NCI-H2029 (cell line): ENCODE data around the gene ACSBG1.
"Not testable (repeated sequence)": the region's sequence is repeated elsewhere in the genome, so short reads cannot be mapped to it uniquely, and the experiment has no call there.

Experiments
- DNase-seq: peaks from one replicate; lab custom pipeline; 2025; lab: John Stamatoyannopoulos, UW

Gene ACSBG1

DNA sequence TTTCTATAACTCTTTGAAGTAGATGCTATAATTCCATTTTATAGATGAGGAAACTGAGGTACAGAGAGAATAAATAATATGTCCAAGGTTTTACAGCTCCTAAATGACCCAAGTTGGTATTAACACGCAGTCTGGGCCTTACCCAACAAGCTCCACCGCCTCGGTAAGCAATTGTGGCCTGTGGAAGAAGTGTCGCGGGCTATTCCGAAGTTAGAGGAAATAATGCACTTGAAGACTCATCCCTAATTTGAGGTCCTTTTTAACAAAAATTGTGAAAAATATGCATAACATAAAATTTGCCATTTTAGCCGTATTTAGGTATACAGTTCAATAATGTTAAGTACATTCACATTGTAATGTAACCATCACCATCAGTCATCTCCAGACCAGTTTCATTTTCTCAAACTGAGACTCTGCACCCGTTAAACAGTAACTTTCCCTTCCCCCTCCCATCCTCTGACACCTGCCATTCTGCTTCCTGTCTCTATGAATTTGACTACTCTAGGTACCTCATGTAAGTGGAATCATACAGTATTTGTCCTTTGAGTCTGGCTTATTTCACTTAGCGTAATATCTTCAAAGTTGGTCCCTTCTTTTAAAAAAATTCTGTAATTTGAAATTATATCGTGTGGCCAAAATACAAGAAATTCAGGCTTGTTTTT lies 67.0 kb downstream of the ACSBG1 start:
- no peak for DNase-seq

DNA sequence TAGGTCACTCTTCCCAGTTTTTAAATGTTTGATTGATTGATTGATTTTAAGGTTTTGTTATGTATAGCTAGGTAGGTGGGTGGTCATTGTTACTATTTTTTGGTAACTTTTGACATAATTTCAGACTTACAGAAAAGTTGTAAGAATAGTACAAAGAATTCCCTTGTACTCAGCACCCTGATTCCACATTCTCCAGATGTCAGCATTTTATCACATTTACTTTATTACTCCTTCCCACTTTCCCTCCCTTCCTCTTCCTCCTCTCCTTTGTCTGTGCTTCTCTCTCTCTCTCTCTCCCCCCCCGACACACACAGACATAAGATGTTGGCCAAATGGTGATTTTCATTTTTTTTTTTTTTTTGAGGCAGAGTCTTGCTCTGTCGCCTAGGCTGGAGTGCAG lies 70.4 kb downstream of the ACSBG1 start:
- no peak for DNase-seq

DNA sequence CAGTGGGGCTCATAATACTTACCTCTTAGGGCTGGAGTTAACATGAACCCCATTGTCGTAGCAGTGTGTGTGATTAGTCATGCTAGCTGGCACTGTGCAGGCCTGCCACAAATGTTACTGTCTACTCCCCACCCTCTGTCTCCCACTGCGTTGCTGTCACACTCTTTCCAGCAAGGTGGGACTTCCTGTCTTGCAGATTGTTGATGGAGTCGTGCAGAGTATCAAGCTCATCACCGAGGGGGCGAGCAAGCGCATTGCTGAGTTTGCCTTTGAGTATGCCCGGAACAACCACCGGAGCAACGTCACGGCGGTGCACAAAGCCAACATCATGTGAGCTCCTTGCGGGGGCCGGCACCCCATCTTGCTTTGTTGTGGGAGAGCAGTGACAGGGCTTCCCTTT lies 72.3 kb downstream of the ACSBG1 start:
- DNase-seq: no peak

DNA sequence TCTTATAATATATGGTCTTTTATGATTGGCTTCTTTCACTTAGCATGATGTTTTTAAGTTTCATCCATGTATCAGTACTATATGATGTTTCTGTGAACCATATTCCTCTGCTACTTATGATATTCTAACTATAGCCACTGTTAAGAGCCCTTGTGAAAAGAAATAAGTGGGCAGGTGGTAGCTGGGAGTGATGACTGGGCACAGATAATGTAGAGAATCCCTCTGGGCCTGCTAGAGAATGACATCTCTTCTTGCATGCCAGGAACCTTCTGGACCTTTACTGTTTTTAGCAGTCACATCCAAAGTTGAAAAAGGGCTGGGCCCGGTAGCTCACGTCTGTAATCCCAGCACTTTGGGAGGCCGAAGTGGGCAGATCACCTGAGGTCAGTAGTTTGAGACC lies 75.0 kb downstream of the ACSBG1 start:
- no peak for DNase-seq

DNA sequence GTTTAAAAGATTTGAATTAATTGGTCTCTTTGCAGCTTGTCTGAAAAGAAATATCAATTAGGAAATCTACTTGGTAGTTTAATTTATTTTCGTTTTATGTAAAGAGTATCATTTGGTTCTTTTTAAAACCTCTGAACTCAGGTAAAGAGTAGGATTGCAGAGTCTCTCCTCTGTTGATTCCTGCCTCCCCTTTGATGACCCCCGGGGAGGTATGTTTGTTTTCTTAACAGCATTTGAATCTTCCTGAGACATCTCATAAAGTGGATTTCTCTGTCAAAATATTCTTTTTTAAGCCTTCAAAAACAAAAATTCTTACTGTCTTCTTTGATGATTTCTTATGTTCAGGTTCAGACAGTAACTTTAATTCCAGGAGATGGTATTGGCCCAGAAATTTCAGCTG lies 77.2 kb downstream of the ACSBG1 start:
- no peak for DNase-seq

DNA sequence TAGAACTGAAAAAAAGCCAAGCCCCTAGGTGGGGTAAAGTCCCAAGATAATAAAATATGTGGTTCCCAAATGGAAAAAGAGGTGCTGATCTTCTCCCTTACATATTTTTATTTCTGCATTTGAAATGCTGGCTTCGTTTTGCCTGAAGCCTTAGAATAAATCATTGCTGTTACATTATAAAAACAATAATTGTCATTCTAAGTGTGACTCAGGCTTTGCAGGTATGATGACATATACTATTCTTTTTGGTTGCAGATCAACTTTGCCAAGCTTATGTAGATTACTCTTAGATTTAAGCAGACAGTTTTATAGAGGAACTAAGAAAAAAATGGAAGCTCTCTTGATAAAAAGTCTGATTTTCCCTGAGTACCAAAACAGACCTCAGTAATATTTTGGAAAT lies 77.7 kb downstream of the ACSBG1 start:
- DNase-seq: no peak

DNA sequence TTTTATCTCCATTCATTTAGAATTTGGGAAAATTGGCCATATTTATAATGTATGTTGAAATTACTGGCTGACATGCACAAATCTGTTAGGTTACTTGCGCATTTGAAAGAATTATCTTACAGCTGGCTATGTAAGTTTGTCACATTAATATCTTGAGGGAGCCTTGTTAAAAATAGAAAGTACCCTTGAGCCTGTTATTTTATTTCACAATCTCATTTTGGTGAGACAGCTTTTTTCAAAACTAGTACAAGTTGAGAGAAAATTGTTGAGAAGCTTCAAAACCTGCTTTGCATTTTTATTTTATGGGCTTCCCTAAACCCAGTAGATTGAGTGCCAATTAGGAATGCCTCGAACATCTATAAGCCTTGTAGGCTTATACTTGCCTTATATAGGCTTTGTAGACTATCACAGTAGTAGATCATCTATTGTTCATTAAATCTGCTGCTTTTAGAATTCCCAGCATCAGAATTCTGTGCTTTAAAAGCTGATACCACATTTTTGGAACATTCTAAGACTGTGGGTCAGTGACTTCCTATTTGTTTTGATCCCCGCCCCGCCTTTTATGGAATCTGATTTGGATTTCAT lies 78.9 kb downstream of the ACSBG1 start:
- DNase-seq: no peak

DNA sequence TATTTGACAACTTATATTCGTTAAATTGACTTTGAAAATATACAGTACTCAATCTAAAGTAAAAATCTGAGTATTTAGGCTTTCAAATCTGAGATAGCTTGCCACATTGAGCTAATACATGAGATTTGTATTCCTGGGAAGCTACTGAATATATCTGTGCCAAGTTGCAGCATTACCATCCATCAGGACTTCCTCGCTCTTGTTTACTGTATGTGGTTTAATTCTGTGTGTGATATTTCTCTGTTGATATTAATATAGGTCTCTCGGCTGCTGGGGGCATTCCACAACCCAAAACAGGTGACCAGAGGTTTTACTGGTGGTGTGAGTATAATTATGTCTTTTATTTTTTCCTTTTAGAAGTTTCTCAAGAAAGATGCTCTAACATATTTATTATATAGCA lies 79.4 kb downstream of the ACSBG1 start:
- no peak for DNase-seq

DNA sequence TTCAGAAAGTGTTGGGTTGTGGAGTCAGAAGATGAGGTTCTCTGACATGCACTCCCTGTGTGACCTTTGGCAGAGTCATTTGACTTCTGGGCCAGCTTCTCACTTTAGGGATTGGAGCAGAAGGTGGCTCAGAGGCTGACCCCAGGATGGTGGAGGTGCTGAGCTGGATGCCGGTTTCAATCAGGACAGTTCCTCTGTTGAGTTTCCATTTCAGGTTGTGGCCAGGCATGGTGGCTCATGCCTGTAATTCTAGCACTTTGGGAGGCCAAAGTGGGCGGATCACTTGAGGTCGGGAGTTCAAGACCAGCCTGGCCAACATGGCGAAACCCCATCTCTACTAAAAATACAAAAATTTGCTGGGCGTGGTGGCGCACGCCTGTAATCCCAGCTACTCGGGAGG lies 83.3 kb downstream of the ACSBG1 start:
- not testable (repeated sequence) for DNase-seq

DNA sequence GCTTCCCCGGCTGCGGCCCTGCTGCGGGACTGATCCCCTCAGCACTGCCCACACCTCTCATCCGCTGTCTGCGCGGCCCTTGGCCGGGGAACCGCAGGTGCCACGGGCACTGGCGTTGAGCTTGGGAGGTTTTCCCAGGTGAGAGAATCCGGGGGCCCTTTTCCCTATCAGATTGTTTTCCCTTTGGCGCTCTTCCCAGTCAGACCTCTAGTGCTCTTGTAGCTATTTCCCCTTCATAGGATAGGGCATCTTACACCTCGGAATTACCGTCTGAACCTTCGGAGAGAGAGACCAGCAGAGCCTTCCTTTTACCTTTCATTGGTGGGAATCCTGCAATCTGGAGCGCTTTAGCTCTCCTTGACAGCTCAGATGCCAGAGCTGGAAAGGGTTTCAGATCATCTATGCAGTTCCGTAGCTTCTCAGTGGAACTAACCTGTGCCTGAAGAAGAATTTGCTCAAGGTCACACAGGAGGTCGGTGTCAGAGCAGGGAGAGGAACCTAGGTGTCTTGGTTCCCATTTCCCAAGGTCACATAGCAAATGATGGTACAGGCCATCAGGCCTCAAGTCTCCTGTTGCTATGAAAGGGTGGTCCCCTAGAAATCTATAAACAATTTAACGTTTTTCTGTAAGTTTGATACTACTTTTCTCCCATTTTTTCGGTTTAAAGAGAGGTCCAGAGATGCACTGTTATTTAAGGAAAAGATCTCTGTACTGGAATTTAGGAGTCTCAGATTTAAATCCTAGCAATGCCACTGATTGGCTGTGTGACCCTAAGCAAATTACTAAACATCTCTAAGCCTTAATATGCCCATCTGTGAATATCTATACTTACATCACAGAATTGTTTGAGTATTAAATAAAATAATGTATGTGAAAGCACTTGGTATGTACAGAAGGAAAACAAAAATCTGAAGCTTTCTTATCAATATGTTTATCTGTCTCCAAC lies 84.3 kb downstream of the ACSBG1 start:
- DNase-seq: peak; percentile 66

DNA sequence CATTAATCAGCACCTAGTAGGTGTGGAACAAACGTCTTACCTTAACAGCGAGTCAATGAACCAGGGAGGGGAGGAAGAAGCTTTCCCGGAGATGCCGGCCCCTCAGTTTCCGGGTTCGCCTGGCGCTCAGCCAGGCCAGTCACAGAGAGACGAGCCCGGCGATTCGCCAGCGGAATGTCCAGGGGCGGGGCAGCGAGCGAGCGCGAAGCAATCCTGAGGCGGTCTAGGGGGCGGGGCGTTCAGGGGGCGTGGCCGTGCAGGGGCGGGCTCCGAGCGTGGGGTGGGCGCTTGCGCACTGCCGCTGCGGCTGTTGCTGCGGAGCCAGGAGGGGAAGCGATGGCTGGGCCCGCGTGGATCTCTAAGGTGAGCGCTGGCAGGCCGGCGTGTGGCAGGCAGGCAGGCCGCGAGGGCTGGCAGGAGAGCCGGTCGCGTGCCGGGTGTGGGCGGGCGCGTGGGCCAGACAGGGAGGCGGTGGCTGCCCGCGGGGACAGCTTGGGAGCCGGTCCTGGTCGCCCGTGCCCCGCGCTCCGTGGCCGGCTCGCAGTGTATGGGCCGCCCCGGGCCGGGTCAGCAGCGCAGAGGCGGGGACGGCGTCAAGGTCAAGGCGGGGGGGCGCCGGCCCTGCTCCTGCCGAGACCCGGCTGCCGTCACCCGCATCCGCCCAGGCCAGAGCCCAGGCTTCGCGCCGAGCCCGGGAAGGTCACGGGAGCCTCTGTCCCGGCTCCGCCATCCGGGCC lies 85.1 kb downstream of the ACSBG1 start, which contains the start of gene IDH3A:
Gene IDH3A, plus strand, starts transcription at position 295 of the 737 bp plus-strand sequence. Its CDS starts 42 bp downstream, at position 337.
- DNase-seq: peak; percentile 83

DNA sequence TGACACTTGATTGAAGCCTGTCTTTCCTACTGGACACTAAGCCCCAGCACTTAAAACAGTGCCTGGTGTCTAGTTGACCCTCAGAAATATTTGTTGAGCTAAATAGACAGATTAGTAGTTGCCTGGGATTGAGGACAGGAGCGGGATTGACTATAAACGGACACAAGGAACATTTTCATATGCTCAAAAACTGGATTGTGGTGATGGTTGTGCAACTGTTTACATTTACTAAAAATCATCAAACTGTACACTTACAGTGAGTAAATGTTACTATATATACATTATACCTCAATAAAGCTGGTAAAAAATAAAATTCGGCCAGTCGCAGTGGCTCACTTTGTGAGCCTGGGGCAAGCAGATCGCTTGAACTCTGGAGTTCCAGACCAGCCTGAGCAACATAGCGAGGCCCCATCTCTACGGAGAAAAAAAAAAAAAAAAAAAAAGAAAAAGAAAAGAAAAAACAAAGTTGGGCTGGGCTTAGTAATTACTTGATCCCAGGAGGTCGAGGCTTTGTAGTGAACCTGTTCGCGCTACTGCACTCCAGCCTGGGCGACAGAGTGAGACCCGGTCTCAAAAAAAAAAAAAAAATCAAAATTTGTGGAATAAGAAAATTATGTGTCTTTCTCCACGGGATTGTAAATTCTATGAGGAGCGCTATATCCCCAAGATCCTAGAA lies 85.8 kb downstream of the ACSBG1 start:
- no peak for DNase-seq

DNA sequence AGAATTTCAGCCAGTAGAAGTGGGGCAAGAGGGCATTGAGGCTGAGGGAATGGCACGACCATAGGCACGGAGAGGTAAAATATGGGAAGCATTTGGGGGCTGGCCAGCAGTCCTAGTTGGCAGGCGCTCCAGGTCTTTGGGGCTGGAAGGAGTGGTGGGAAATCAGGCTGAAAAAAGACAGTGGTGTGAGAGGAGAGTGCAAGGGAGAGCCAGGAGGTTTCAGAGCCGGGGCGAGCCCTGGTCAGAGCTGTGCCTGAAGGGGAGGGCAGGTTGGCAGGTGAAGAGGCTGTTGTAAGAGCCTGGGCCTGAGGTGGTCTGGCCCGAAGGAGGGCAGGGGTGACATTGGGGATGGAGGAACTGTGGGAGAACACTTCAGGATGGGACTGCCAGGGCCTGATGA lies 86.8 kb downstream of the ACSBG1 start:
- DNase-seq: no peak

DNA sequence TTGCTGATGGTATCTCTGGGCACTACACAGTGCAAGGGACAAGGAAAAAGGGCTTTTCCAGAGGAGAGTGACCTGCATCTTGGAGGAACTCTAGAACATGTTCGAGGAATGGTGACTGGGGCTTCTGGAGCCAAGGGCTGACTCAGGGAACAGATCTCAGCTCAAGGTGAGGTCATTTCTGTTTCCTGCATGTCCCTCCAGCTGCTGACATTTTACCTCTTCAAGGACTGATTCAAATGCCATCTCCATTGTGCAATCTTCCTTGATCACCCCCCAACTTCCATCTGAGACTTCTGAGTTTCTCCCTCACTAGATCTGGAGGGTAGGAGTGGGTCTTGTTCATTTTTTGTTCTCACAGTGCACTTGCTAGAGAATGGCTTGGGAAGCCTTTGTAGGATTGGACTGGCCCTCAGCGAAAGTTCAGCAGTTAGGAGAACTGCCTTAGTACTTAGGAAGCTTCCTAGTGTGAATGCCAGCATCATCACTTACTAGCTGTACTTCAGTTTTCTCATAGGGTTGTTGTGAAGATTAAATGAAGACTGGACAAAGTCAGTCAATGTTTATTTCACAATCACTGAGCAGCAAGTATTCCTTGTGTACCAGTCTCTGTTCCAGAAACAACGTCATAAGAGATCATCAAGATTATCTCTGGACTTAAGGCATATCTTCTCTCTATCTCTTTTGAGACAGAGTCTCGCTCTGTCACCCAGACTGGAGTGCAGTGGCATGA lies 87.8 kb downstream of the ACSBG1 start:
- no peak for DNase-seq

DNA sequence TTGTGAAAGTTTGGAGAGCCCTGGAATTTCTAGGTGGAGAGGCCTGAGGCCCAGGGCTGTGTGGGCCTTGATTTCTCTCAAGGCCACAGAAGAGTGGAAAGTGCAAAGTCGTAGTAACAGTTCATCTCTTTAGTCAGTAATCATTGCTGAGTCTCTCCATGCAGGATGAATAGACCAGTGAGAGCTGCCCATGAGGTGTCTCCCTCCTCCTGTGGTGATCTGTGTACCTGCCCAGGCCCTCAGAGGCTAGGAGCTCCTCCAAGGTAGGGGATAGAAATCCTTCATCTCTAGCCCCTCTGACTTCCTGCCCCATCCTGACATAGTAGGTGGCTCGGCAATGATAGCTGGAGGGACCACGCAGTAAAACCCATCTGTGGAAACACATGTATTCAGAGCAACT lies 92.0 kb downstream of the ACSBG1 start:
- DNase-seq: no peak

DNA sequence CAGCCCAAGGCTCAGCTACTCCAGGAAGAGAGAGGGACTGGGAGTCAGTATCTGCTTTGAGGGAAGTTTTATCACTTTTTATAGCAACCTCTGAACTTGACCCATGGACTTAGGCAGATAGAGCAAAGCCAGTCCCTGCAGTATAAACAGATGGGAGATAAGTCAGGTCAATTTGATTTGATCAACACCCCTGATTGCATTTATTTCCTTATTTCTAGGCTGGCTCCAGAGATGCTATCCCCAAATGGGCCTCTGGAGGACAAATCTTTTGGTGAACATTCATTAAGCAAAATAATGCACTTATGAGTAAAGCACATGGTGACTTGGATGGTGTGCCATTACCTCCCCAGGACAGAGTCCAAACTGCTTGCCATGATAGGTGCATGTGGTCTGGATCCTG lies 94.1 kb downstream of the ACSBG1 start:
- no peak for DNase-seq

DNA sequence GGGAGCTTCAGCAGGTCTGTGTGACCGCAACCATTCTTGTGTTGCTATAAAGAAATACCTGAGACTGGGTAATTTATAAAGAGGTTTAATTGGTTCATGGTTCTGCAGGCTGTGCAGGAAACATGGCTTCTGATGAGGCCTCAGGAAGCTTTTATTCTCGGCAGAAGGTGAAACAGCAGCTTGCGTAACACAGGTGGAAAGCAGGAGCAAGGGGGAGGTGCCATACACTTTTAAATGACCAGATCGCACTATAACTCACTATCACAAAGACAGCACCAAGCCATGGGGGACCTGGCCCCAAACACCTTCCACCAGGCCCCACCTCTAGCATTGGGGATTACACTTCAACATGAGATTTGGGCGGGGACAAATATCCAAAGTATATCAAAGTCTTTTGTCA lies 94.8 kb downstream of the ACSBG1 start:
- DNase-seq: no peak

DNA sequence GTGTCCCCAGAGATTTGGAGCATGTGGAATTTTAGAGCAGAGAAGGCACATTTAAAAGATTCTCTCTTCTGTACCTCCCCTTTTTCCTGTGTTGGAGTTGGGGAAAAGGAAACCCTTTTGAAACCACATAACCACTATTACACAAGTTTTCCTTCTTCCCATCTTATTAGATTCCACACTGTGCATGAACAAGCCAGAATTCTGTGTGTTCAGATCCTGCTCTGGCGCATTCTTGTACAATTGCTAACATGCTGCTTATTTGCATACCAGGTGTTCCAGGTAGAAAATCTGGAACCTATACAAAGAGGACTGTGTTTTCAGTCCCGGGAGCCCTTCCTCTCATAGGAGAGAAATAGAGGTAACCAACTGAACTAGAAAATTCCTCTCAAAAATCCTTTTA lies 100.6 kb downstream of the ACSBG1 start:
- no peak for DNase-seq

DNA sequence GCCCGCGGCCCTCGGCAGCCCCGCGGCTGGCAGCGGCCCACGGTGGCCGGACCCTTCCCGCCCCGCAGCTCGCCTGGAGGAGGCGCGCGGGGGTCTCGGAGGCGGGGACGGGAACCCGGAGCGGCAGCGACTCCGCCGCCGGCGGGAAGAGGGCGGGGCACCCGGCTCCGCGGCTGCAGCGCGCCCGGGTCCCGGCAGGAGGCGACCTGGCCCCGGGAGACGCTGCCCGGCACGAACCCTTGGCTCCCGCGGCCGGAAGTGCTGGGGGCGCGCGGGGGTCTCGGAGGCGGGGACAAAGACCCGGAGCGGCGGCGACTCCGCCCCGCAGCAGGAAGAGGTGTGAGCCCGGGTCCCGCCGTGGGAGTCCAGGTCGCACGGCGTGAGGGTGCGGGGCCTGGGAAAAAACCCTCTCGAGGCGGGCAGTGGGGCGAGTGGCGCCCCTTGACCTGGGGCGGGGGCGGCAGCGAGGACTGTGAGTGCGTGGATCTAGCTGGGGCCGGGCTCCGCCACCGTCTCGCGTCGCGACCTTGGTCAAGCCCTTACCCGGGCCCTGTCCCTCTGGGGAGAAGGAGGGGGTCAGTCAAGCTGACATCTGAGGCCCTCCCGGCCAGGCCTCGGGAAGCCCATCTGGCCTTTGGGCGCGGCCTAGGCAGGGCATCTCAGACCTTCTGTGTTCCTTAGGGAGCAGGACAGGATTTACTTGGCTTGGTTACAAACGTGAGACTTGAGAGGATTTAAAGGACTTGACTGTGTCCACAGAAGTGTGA lies 102.9 kb downstream of the ACSBG1 start, which contains the start of gene CIB2:
Gene CIB2, minus strand, starts transcription at position 151 of the 767 bp plus-strand sequence. CDS start 230 bp downstream, outside the sequence.
- peak; percentile 23 for DNase-seq
